GM12874 (cell line): ENCODE data around the gene SPART.

ENCODE experiments used
- CTCF ChIP-seq: IDR thresholded peaks from 2 replicates; pipeline ENCODE4 v1.5.1; 2011; ENCODE audit warnings: low read depth, mild to moderate bottlenecking, control low read depth, low read length, moderate library complexity; ENCODE audit not compliant: insufficient read depth

SPART gene

GRCh38 chr13:36342715-36343114 lies 3.5 kb downstream of the SPART start:
- no peak for TF ChIP-seq CTCF

GRCh38 chr13:36341718-36342117 lies 4.5 kb downstream of the SPART start:
- TF ChIP-seq CTCF = no peak

- no peak for TF ChIP-seq CTCF
Observed at GRCh38 chr13:36339600-36340155, 6.5 kb downstream of the SPART start.

GRCh38 chr13:36337938-36338641 lies 8.1 kb downstream of the SPART start:
- no peak for TF ChIP-seq CTCF

- TF ChIP-seq CTCF = no peak
Observed at GRCh38 chr13:36332986-36333385, 13.2 kb downstream of the SPART start.

GRCh38 chr13:36331280-36331679 lies 14.9 kb downstream of the SPART start:
- no peak for TF ChIP-seq CTCF

GRCh38 chr13:36329361-36329760 lies 16.8 kb downstream of the SPART start:
- no peak for TF ChIP-seq CTCF

- TF ChIP-seq CTCF = no peak
Observed at GRCh38 chr13:36328821-36329220, 17.4 kb downstream of the SPART start.
